Measurements from ENCODE around the gene DACT3. TPM values are rescaled to one million over a fixed set of nuclear protein-coding genes. Genes with fewer than 3 reads are reported as not detected.
A peak's percentile ranks its signal among the peaks of the same experiment; 100 is the strongest.

The DACT3 gene
- total RNA-seq, 2 experiments from 2014 or later = 2.4 to 3.0 TPM

- no peaks in the 10 kb centered on the region for H3K4me1 Mint-ChIP-seq (ENCODE audit: low read depth)
- intact Hi-C loops (cut with micrococcal nuclease) = no loop called here
- peaks cover 45% of the 10 kb centered on the region for H3K36me3 Mint-ChIP-seq (ENCODE audit: low read depth)
- no peaks in the 10 kb centered on the region for H3K27me3 Mint-ChIP-seq (ENCODE audit: low read depth)
- no peaks in the 10 kb centered on the region for H3K9me3 Mint-ChIP-seq
- no peak overlapping the region for H3K4me3 Mint-ChIP-seq
- DNase-seq = no peak
- CTCF ChIA-PET = interaction anchor here (1.5 to 5.8 kb wide), 2 partner anchors 12 to 57 kb away, joined by 3 to 30 read pairs; no protein-coding TSS in a partner anchor
- no peak overlapping the region for H3K27ac Mint-ChIP-seq
Measured at GRCh38 chr19:46691948-46692347, 31.0 kb upstream of the DACT3 start.

- intact Hi-C loops (cut with micrococcal nuclease) = no loop called here
- H3K4me1 Mint-ChIP-seq (ENCODE audit: low read depth) = no peaks in the 10 kb centered on the region
- no peaks in the 10 kb centered on the region for H3K9me3 Mint-ChIP-seq
- H3K4me3 Mint-ChIP-seq = no peak overlapping the region
- CTCF ChIA-PET = interaction anchor here (1.5 to 5.8 kb wide), 2 partner anchors 13 to 58 kb away, joined by 3 to 30 read pairs; no protein-coding TSS in a partner anchor
- peaks cover 44% of the 10 kb centered on the region for H3K36me3 Mint-ChIP-seq (ENCODE audit: low read depth)
- DNase-seq = no peak
- no peaks in the 10 kb centered on the region for H3K27me3 Mint-ChIP-seq (ENCODE audit: low read depth)
- H3K27ac Mint-ChIP-seq = no peak overlapping the region
Measured at GRCh38 chr19:46691104-46691503, 30.1 kb upstream of the DACT3 start.

DNA sequence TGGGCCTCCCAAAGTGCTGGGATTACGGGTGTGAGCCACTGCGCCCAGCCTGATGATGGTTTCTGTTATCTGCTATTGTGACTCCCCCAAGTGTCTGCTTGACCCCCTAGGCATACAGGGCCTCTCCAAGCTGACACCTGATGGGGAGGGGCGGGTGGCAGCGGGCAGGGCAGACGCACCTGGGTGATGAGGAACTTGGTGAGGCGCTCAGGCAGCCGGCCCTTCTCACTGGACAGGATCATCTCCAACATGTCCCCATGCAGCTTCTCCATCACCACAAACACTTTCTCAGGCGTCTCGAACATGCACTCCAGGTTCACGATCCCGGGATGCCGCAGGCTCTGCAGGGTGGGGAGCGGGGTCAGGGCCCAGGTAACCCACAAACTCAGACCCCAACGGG lies 28.4 kb upstream of the DACT3 start:
- peaks cover 41% of the 10 kb centered on the region for H3K36me3 Mint-ChIP-seq (ENCODE audit: low read depth)
- no peak for DNase-seq
- intact Hi-C loops (cut with micrococcal nuclease) = no loop called here

DNA sequence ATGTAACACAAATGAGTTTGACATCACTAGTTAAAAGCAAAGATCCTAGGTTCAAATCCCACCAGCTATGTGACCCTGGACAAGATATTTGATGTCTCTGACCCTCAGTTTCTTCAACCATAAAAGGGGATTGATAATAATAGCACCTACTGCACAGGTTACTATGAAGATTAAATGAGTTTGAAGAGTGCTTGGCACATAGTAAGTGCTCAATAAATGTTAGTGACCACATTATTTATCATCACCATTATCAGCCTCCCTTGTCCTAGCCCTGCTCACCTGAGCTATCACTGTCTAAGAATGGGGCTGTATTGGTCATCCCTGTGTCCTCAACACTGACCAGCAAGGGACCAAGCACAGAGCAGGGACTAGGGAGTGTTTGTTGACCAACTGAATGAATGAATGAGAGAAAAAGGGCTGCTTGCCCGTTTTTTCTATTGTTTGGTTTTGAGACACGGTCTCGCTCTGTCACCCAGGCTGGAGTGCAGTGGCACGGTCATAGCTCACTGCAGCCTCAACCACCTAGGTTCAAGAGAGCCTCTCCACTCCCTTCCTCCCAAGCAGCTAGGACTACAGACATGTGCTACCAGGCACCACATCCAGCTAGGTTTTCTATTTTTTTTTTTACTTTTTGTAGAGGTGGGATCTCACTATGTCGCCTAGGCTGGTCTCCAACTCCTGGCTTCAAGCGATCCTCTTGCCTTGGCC lies 26.6 kb upstream of the DACT3 start:
- H3K36me3 Mint-ChIP-seq (ENCODE audit: low read depth) = peaks cover 38% of the 10 kb centered on the region
- H3K9me3 Mint-ChIP-seq = no peaks in the 10 kb centered on the region
- intact Hi-C loops (cut with micrococcal nuclease) = no loop called here
- no peak for DNase-seq
- no peaks in the 10 kb centered on the region for H3K27me3 Mint-ChIP-seq (ENCODE audit: low read depth)
- H3K4me3 Mint-ChIP-seq = no peak overlapping the region
- CTCF ChIA-PET = interaction anchor here (0.9 to 5.8 kb wide), 3 partner anchors 16 to 25 kb away, joined by 3 to 30 read pairs (median 6); no protein-coding TSS in a partner anchor
- no peak overlapping the region for H3K27ac Mint-ChIP-seq
- no peaks in the 10 kb centered on the region for H3K4me1 Mint-ChIP-seq (ENCODE audit: low read depth)

More for the DNA sequence above, 28.4 kb upstream of the DACT3 start:
- Mint-ChIP-seq H3K4me1 (ENCODE audit: low read depth) (no peaks in the 10 kb centered on the region), H3K27ac (no peak overlapping the region), H3K4me3 (no peak overlapping the region), H3K9me3 (no peaks in the 10 kb centered on the region), H3K27me3 (ENCODE audit: low read depth) (no peaks in the 10 kb centered on the region)
- CTCF ChIA-PET = interaction anchor here (5.8 kb wide), 1 partner anchor 14 kb away, joined by 30 read pairs; no protein-coding TSS in a partner anchor

DNA sequence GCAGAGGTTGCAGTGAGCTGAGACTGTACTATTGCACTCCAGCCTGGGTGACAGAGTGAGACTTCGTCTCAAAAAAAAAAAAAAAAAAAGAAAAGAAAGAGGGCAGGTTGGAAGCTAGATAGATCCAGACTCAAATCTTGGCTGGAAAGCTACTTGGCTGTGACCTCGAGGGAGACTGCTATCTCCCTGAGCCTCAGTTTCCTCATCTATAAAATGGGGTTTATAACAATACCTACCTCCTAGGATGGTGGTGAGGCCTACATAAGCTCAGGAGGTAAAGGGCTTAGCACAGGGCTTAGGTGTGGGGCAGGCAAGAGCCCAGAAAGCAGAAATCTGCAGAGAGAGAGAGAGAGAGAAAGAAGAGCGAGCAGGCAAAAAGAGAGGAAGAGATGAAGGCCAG lies 24.2 kb upstream of the DACT3 start:
- peak overlapping the region; percentile 65 for H3K27ac Mint-ChIP-seq
- intact Hi-C loops (cut with micrococcal nuclease) = no loop called here
- no peaks in the 10 kb centered on the region for H3K27me3 Mint-ChIP-seq (ENCODE audit: low read depth)
- DNase-seq = no peak
- H3K9me3 Mint-ChIP-seq = no peaks in the 10 kb centered on the region
- H3K4me1 Mint-ChIP-seq (ENCODE audit: low read depth) = no peaks in the 10 kb centered on the region
- CTCF ChIA-PET = interaction anchor here (0.6 to 2.9 kb wide), 3 partner anchors 18 to 50 kb away, joined by 4 to 7 read pairs (median 5); partner anchors contain the start of gene DACT3
- H3K4me3 Mint-ChIP-seq = no peak overlapping the region
- peaks cover 20% of the 10 kb centered on the region for H3K36me3 Mint-ChIP-seq (ENCODE audit: low read depth)

GRCh38 chr19:46678110-46678732 lies 17.2 kb upstream of the DACT3 start:
- Mint-ChIP-seq H3K9me3 (no peaks in the 10 kb centered on the region), H3K27me3 (ENCODE audit: low read depth) (no peaks in the 10 kb centered on the region), H3K4me1 (ENCODE audit: low read depth) (peaks cover 5% of the 10 kb centered on the region), H3K36me3 (ENCODE audit: low read depth) (peaks cover 37% of the 10 kb centered on the region), H3K4me3 (no peak overlapping the region), H3K27ac (no peak overlapping the region)
- intact Hi-C loops (cut with micrococcal nuclease) = no loop called here
- peak; percentile 64 for DNase-seq
- CTCF ChIA-PET = interaction anchor here (0.6 kb wide), 1 partner anchor 87 kb away, joined by 4 read pairs; no protein-coding TSS in a partner anchor

GRCh38 chr19:46674416-46675178 lies 13.6 kb upstream of the DACT3 start:
- Mint-ChIP-seq H3K27ac (no peak overlapping the region), H3K36me3 (ENCODE audit: low read depth) (peaks cover 32% of the 10 kb centered on the region), H3K4me1 (ENCODE audit: low read depth) (peaks cover 5% of the 10 kb centered on the region), H3K9me3 (peaks cover 7% of the 10 kb centered on the region), H3K4me3 (no peak overlapping the region), H3K27me3 (ENCODE audit: low read depth) (no peaks in the 10 kb centered on the region)
- DNase-seq = no peak
- intact Hi-C loops (cut with micrococcal nuclease) = no loop called here
- CTCF ChIA-PET = interaction anchor here (0.6 to 2.9 kb wide), 5 partner anchors 13 to 162 kb away, joined by 3 to 13 read pairs (median 3); partner anchors contain the start of gene DACT3

GRCh38 chr19:46670813-46671212 lies 9.8 kb upstream of the DACT3 start:
- Mint-ChIP-seq H3K27ac (no peak overlapping the region), H3K27me3 (ENCODE audit: low read depth) (no peaks in the 10 kb centered on the region), H3K4me1 (ENCODE audit: low read depth) (no peaks in the 10 kb centered on the region), H3K9me3 (peaks cover 7% of the 10 kb centered on the region), H3K36me3 (ENCODE audit: low read depth) (peaks cover 18% of the 10 kb centered on the region), H3K4me3 (no peak overlapping the region)
- DNase-seq = no peak
- CTCF ChIA-PET = no interaction called here
- intact Hi-C loops (cut with micrococcal nuclease) = no loop called here

DNA sequence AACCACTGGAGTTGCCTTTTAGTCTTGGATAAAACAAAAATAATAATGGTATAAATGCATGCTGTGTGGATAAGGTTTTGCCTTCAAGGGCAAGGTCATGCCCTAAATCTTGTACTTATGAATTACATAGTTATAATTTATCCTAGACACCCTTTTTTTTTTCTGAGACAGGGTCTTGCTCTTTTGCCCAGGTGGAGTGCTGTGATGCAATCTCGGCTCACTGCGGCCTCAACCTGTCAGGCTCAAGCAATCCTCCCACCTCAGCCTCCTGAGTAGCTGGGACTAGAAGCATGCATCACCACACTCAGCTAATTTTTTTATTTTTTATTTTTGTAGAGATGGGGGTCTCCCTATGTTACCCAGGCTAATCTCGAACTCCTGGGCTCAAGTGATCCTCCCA lies 7.7 kb upstream of the DACT3 start:
- no peak for DNase-seq
- CTCF ChIA-PET = no interaction called here
- Mint-ChIP-seq H3K4me3 (no peak overlapping the region), H3K36me3 (ENCODE audit: low read depth) (peaks cover 7% of the 10 kb centered on the region), H3K4me1 (ENCODE audit: low read depth) (no peaks in the 10 kb centered on the region), H3K27me3 (ENCODE audit: low read depth) (no peaks in the 10 kb centered on the region), H3K27ac (no peak overlapping the region), H3K9me3 (peaks cover 7% of the 10 kb centered on the region)
- intact Hi-C loops (cut with micrococcal nuclease) = no loop called here

DNA sequence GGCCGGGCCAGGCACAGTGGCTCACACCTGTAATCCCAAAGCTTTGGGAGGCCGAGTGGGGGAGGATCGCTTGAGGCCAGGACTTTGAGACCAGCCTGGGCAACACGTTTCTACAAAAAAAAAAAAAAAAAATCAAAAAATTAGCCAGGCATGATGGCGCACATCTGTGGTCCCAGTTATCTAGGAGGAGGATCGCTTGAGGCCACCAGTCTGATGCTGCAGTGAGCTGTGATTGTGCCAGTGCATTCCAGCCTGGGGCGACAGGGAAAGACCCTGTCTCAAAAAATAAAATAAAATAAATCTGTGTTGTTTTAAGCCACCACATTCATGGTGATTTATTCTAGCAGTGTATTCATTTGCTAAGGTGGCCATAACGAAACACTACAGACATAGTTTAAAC lies 4.1 kb upstream of the DACT3 start:
- no peak overlapping the region for H3K27ac Mint-ChIP-seq
- intact Hi-C loops (cut with micrococcal nuclease) = no loop called here
- H3K4me3 Mint-ChIP-seq = no peak overlapping the region
- no peaks in the 10 kb centered on the region for H3K27me3 Mint-ChIP-seq (ENCODE audit: low read depth)
- H3K36me3 Mint-ChIP-seq (ENCODE audit: low read depth) = no peaks in the 10 kb centered on the region
- no peak for DNase-seq
- H3K4me1 Mint-ChIP-seq (ENCODE audit: low read depth) = peaks cover 16% of the 10 kb centered on the region
- CTCF ChIA-PET = interaction anchor here (1.2 kb wide), 1 partner anchor 137 kb away, joined by 3 read pairs; no protein-coding TSS in a partner anchor
- H3K9me3 Mint-ChIP-seq = peaks cover under 1% of the 10 kb centered on the region

DNA sequence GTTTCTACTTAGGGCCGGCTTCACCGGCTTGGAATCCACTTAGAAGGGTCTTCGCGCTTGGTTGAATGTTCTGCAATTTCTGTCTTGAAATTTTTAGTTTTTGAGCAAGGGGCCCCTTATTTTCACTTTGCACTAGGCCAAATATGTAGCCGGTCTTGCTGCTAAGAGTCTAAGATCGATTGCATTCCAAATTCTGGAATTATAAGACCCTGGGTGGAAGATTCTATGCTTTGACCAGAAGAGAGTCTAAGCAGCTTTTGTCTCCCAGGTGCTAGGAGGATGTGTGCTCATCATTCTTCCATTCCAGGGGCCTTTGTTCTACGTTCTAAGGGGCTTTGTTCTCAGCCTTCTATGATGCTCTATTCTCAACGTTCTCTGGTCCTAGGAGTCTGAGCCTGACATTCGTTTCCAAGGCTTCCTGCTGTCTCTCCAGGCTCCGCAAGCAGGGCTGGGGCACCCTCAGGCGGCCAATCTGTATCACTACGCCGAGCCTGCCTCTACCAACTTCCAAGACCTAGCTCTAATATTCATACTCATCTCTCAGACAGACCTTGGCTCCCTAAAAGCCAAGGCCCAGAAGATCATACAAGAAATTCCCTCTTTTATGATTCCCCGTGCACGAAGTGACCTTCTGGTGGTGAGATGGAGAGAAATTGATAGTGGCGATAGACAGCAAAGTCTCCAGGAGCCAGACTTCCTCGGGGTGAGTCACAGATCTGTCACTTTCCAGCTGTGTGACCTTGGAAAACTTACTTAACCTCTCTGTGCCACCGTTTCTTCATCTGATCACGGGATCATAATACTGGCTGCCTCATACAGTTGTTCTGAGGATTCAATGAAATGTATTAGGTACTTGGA lies 982 bp upstream of the DACT3 start:
- Mint-ChIP-seq H3K36me3 (ENCODE audit: low read depth) (no peaks in the 10 kb centered on the region), H3K27ac (no peak overlapping the region)
- CTCF ChIA-PET = interaction anchor here (0.6 to 6.0 kb wide), 32 partner anchors 10 to 293 kb away, joined by 3 to 178 read pairs (median 5); partner anchors contain the start of genes CALM3 and PTGIR

More for the DNA sequence above, 982 bp upstream of the DACT3 start:
- Mint-ChIP-seq H3K9me3 (no peaks in the 10 kb centered on the region), H3K4me1 (ENCODE audit: low read depth) (peaks cover 26% of the 10 kb centered on the region), H3K4me3 (peak overlapping the region; percentile 75), H3K27me3 (ENCODE audit: low read depth) (peaks cover 14% of the 10 kb centered on the region)
- peak; percentile 89 for DNase-seq
- intact Hi-C loops (cut with micrococcal nuclease) = loop anchor here (1.0 to 5.0 kb wide), 8 partner anchors 28 to 265 kb away; partner anchors contain the start of genes ARHGAP35 and PRKD2
